AML-193 (cell line): ENCODE results near the gene ATP8A2.
"Not testable (repeated sequence)": the region's sequence is repeated elsewhere in the genome, so short reads cannot be mapped to it uniquely, and the experiment has no call there.

Source experiments
- DNase-seq, 2 experiments: peaks; one replicate each; lab custom pipeline; 2025; lab: John Stamatoyannopoulos, UW

The ATP8A2 gene

DNA sequence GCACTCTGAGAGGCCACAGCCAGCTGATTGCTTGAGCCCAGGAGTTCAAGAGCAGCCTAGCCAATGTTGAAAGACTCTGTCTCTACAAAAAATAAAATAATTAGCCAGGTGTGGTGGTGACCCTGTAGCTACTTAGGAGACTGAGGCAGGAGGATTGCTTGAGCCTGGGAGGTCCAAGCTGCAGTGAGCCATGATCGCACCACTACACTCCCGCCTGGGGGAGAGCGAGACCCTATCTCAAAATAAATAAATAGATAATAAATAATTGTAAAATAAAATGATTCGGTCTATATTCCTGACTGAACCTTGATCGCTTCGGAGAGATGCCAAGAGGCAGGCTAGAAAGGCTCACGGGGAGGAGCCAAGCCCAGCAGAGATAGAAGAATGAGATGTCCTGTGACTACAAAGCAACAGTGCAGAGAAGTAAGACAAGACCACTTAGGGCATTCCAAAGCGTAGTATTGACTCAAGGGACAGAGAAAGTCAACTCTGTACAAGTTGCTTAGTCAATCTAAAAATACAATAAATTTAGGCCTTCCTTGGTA, 667.2 kb downstream of the ATP8A2 start:
- DNase-seq, result no peak

DNA sequence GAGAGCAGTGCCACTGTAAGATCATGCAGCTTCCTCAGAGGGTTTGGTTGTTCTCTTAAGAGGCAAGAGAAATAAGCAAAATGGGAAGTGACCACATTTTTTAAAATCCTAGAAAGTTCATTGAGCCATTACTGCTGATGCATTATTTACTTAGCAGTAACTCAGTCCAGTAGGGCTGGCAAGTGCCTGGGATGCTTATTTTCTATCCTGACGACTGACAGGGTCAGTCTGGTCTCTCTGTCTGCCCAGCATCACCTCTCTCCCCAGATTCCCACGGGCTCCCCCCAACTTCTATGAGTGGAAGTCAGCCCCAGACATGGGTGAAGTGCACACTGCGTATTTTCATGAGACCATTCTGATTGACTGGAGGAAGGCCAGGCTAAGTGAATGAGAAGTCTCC, 669.7 kb downstream of the ATP8A2 start:
- no peak for DNase-seq

DNA sequence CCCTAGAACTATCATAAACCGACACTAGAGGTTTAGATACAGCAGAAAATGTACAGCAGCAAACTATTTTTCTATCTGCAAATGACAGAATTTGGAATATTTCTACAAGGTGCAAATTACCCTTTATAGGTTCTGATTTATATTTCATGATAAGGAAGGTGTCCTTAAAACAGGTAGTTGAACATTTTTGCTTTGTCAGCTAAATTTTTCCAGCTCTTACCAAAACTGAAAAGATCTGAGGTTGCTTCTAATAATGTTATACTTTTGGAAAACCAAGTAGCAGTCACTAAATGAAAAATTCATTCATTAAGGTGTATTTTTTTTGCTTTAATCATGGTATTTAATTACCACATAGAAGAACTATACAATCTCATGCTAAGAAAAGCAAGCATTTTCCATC, 671.0 kb downstream of the ATP8A2 start:
- DNase-seq, result no peak

DNA sequence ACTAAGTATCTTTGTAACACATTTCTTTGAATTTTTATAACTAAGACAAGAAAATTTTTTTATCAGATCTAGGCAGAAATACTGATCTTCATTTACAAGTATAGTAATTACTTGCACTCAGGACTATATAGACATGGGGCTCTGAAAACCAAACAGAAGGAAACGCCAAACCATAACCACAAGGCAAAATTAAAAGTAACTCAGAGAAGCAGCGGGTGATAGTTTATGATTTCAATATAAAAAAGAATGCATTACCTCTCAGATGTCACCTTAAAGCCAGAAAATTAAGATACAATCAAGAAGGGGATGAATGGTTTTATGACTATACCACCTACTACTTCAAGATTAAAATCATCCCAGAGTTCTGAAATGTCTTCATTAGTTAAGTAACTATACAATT, 673.4 kb downstream of the ATP8A2 start:
- no peak for DNase-seq

DNA sequence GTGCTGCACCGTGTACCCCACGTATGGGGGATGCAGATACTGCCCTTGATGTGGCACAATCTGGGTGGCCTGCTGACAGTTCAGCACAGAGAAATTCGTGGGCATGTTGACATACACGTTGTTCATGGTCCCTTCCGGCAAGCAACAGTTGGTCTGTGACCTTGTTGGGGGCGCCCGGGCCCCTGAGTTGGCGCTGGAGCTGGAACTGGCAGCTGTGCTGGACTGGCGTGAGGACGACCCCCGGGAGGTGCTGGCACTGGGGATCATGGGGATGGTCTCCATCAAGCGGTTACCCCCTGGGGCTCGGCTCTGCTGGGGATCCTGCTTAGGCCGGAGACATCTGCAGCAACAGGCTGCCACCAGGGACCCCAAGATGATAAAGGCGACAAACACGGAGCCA, 674.9 kb downstream of the ATP8A2 start:
- DNase-seq, result no peak

DNA sequence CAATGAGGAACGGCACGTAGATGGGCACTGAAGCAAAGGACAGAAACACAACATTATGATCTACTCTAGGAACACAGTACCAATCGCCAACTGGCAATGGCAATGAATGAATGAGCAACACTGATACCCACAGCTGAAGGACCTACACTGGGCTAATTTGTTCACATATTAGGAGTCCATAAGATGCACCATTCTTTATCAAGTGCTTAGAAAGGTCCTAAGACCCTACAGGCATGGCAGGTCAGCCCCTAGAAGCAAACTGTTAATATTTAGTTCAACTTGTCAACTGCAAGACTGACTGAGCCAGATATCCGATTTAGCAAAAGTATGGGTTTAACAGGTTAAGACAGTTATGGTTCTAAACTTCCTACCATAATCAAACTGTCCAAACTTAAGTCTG, 675.3 kb downstream of the ATP8A2 start:
- no peak for DNase-seq

DNA sequence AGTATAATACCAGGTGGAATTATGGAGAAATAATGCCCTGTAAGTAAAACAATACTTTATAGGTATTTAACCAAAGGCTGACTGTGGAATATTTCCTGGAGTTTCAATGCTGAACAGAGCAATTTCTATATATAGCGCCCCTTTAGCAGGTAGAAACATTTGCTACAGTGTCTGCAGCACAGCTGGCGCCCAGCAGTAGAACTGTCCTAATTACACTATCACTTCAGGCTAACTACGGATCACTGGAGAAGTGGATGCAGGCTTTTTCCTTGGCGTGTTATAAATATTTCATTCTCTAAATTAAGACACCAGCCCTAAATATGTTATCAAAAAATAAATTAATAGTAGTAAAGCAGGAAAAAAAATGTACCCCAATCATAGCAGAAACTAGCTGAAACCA, 677.0 kb downstream of the ATP8A2 start:
- DNase-seq, result no peak

DNA sequence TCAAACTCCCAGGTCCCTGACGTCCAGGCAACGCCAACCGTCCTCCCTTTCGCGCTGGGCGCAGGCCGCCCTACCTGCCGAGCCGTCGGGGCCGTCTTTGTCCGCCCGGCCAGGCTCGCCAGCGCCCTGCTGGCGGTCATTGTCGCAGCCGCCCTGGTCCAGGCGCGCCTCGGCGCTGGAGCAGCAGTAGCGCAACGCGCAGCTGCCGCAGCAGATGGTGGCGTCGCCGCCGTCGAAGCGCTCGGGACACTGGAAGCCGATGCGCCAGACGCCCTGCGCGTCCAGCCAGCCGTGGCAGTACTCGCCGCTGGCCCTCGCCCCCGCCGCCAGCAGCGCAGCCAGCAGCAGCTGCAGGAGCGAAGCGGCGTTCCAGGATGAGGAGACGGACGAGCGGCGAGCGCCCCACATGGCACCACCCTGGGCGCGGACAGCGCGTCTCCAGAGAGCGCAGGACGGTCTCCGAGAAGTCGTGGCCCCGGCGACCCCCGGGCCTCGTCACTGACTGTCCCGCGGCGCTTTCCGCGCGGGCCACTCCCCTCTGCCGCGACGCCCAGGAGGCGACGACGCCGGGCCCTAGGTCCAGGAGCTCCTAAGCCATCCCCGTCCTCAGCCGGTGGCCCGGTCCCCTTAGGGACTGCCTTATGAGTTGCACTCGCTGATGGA, 678.9 kb downstream of the ATP8A2 start:
- no peak for DNase-seq

DNA sequence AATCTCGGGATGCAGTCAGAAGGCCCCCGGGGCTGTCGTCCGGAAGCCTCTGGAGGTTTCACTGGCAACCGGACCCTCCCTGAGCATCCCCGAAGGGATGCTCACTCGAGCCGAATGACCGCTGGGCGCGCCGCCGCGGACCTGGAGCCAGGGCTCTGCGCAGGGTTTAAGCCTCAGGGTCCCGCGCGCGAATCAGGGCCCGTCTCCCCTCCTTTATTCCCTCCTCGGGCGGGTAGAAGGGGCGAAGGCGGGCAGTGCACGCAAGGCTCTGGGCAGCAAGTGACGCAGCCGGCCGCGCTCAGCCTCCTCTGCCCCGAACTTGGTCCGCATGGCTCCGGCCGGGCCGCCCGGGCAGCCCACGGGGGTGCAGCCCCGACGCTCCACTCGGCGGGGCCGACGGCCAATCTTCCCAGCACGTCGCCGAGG, 679.5 kb downstream of the ATP8A2 start:
- DNase-seq, result no peak

DNA sequence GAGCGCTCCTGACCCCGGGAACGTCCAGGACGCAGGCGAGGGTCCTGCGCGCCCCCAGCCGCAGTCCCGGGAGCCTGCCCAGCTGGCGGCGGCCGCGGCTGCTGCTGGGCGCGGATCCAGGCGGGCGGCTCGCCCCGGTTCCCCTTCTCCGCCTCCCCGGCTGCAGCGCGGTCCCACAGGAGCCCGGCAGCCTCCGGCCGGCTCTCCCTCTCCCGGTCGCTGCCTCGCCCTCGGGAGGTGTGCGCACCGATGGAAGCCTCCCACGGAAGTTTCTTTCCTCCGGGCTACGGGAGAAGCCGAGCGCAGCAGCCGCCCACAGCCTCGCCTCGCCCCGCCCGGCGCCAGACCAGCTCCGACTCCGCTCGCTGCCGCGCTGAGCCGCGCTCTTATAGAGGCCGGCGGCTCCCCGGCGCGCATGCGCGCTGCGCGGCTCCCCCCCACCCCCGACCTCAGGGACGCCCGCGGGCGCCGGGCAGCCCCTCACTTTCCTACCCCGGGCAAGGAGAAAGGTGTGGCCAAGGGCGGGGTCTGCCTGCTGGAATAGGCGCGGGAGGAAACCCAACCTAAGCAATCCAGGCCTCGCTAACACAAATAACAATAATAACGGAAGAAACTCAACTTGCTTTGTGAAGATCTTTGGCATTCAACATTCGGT, 680.0 kb downstream of the ATP8A2 start, which contains the start of gene SHISA2:
Gene SHISA2, minus strand, starts transcription at position 360 of the 655 bp plus-strand sequence. CDS start 1,041 bp downstream, outside the sequence.
- DNase-seq, result no peak

DNA sequence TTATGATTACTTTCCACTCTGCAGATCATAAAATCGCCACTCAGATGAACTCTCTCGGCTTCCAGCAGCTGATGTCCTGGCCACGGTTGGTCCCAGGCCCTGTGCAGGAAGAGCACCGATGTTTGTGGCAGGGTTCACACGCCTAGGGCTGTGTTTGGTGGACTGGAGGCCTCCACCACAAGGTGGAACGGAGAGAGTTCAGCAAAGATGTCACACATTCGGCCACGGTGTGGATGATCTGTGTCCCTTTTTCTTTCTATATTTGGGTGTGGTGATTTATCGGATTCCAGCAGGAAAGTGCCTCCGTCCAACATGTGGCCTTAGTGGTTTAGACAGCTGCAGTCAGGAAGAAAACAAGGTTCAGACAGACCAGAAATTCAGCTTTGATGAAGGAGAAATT, 680.6 kb downstream of the ATP8A2 start:
- DNase-seq, result no peak

DNA sequence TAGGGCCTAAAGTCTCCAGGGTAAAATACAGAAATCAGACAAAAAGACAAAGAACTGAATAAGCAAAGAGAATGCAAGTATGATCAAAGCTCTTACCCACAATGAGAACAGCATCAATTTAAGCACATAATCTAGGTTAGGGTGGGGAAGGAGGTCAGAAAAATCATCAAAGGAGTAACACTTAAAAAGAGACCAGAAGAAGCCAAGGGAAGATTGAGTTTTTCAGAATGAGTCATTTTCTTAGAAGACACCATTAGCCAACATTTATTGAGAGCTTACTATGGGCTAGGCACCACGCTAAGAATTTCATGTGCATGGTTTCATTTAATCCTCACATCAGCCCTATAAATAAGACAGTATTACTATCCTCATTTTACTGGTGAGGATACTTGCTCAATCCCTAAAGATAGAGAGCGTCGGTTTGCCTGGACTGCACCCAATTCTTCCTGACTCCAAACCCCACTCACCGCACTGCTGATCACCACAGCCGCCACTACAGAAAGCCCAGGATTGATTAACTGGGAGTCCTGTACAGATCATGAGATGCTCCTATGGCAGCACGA, 681.7 kb downstream of the ATP8A2 start:
- DNase-seq, result no peak

DNA sequence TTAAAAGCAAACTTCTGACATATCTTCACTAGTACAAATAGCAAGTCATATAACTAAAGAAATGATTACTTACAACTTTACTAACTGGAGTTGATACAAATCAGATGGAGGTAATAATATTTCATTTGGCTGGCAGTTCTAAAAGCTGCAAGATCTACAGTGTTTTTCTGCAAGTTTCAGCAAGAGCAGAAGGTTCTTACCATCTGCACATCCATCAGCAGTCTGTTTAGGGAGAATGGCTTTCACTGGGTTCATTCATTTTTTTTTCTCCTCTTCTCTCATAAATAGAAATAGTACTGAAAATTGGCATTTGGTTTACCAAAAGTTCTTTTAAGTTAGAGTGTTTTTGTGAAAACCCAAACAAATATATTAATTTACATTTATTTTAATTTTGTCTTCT, 683.1 kb downstream of the ATP8A2 start:
- no peak for DNase-seq

DNA sequence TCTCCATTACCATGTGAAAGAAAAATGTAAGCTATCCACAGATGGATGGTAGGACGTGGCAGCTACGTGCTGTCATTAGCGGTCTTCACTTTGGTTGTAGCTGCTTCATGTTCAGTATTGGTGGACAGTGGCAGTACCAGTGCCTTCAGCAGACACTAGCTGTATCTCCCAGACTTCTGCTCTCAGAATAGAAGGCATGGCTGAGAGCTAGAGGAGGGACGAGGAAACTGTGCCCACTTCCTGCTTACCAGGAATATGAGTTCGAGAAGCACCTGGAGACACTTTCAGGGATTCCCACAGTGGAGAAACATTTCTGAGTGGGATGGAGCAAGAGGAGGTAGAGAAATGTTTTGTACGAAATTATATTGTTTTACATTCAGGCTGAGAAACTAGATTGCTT, 686.9 kb downstream of the ATP8A2 start:
- no peak for DNase-seq

DNA sequence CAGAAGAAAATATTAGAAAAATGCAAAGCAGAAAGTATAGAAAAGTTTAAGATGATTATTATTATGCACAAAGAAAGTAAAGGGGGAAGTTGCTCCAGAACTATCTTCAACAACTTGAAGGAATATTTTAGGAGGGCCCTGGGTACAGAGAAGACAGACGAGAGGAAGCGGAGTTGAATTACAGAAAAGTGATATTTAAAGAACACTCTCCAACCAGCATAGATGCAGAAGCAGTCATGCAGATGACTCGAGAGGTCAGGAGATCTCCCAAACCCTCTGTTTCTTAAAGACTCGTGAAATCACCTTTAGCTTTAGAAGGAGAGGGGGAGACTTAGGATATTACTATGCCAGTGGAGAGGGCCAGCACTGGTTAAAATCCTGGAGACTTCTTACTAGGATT, 688.6 kb downstream of the ATP8A2 start:
- DNase-seq, result no peak

DNA sequence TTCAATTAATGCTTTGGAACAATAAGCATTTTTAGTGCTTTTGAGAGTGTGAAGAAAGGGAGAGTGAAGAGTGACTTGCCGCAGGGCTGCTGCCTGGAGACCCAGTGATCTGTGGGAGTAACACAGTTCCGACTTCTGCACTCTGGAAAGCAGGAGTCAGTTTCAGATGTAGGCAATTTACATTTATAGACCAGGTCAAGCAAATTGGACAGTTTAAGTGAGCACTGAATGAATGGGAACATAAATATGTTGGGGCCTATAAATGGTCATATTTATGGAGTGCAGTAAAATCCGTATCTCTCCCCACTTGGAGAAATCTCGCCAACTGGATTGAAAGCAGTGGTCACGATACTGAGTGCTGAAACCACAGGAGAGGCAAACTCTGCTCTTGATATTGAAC, 689.5 kb downstream of the ATP8A2 start:
- no peak for DNase-seq

DNA sequence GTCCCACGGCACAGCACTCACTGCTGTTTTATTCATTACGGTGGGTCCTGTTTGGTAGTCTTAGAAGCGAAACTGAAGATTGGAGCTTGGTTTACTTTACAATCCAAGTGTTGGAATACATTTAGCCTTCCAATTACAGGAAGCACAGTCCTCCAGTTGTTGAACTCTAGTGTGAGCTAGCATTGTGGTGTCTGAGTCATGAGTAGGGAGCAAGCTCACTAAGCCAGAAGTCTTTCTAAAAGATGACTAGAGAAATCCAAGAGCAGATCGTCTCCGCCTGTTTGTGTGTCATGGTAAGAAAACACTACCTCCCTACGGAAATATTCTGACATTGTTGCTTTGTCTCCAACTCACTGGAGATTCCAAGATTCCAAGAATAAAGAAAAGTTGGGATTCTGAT, 690.2 kb downstream of the ATP8A2 start:
- DNase-seq, result no peak

DNA sequence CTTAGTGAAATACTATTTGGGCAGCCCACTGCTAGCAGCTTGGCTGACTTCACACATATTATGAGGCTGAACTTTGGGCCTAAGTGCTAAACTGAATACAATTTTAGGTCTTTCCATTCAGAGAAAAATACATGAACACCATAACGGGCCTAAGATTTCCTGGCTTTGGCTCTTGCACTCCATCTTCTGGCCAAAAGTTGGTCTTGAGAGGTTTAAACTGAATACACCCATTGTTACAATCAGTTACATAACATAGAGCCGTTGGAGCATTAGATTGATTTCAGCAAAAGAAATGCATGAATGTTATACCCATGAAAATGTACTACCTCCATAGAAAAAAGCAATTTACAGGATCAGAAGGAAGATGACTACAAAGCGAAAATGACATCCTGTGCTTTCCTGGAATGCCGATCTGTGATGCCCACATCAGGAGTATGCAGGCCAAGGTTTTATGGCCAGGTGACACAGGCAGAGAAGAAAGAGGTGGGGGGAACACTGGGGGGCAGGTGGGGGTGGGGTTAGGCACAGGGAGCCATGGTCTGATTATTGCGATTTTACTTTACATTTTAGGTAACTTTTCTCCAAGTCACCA, 691.2 kb downstream of the ATP8A2 start:
- DNase-seq, result peak; percentile 38 to 55

DNA sequence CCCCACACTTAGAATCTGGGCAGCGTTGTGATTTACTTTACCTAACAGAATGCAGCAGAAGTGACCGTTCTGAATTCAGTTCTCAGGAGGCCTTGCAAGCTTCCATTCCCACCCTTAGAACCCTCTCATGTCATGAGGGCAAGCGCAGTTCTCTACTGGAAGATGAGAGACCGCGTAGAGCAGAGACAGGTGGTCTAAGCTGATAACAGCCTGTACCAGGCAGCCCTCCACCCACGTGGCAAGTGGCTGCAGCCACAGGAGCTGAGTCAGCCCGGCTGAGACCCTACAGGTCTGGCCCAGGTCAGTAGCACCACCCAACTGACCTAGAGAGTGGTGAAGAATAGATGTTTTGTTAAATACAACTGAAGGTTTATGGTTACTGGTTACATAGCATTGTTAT, 694.7 kb downstream of the ATP8A2 start:
- not testable (repeated sequence) for DNase-seq

DNA sequence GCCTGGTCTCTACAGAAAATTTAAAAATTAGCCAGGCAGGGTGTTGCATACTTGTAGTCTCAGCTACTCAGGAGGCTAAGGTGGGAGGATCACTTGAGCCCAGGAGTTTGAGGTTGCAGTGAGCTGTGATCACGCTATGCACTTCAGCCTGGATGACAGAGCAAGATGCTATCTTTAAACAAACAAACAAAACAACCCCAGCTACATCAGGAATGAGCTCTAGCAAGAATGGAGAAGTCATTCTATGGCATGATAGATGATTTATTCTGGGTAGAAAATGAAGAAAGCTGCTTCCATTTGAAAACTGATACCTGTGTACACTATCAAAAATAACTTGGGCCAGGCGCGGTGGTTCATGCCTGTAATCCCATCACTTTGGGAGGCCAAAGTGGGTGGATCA, 695.8 kb downstream of the ATP8A2 start:
- no peak for DNase-seq

DNA sequence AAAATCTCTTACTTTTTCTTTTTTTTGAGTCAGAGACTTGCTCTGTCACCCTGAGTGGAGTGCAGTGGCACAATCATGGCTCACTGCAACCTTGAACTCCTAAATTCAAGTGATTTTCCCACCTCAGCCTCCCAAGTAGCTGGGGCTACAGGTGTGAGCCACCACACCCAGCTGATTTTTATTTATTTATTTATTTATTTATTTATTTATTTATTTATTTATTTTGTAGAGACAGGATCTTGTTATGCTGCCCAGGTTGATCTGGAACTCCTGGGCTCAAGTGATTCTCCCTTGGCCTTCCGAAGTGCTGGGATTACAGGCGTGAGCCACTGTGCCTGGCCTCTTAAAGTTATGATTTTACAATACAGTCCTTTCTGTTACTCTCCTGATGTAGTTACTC, 696.6 kb downstream of the ATP8A2 start:
- DNase-seq, result not testable (repeated sequence)

DNA sequence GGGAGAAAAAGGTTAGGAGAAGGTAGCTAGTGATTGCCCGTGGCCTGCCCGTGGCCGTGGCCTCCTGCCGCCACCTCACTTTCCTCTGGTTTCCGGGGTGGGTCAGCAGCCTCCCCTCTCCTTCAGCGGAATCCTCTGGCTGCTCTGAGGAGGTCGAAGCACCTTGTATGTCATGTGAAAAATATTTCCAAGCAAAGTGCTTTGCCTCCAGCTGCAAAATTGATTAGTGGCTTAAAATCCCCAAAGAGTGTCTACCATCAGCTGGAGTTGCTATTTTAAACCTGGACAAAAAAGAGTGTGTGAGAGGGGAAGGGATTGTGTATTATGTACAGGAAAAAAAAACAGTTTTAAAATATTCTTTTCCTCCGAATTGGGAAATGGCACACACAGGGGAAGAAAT, 697.9 kb downstream of the ATP8A2 start:
- not testable (repeated sequence) for DNase-seq

DNA sequence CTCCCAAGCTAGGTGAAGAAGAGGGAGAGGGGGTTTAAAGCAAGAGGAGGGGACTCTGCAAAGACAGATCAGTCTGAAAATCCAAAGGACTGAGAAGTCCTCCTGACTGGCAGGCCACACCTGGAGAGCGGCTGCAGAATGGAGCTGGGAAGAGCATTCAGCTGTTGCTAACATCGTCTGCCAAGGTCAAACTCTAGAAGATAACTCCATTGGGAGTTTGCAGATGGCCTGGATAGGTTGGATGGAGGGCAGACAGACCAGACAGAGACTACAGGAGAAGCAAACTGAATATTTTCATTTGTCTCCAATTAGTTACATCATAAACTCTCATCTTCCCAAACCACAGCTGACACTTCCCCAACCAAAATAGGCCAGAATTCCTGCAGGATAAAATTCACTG, 699.9 kb downstream of the ATP8A2 start:
- no peak for DNase-seq
